ENCODE results near the gene TMEM178B. TPM values are rescaled to one million over a fixed set of nuclear protein-coding genes. Genes with fewer than 3 reads are reported as not detected.

Gene TMEM178B
- total and polyA plus RNA-seq, 2 donors (not counting 1 experiment from before 2014, with no cell fraction given): 0.28 to 0.96 TPM

DNA sequence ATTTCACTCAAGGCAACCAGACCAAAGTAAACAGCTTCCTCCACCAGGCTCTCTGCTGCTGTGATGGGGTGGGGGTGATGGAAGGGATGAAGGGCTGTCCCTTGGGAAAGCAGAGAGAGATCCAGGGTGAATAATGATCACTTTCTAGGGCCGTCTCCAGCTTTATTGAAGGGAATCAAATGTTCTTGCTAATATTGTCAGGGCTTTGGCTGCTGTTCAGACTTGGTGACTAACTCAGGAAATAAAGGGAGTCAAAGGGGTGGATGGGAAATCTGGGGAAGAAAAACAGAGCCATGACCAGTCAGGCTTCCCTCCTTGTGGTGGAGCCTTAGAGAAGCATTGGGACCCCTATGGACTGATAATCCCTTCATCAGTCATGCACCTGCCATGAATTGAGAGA is 281.2 kb downstream of the TMEM178B start:
- H3K9me3 ChIP-seq (ENCODE audit: control extremely low read depth in 1 of 3, control insufficient read depth in 2 of 3, insufficient read depth in 1 of 3, low read length in 2 of 3): peaks cover 0 to 5% (median 0%) of the 10 kb centered on the region in 3 donors
- H3K79me2 ChIP-seq (ENCODE audit: control insufficient read depth, insufficient read depth, low read length): no peaks in the 10 kb centered on the region
- no peak for TF ChIP-seq EZH2 (IDR thresholded peaks at IDR 0.05; ENCODE audit: borderline replicate concordance, insufficient read depth, low read depth, low read length, poor library complexity, severe bottlenecking)
- TF ChIP-seq, protein P1, sequence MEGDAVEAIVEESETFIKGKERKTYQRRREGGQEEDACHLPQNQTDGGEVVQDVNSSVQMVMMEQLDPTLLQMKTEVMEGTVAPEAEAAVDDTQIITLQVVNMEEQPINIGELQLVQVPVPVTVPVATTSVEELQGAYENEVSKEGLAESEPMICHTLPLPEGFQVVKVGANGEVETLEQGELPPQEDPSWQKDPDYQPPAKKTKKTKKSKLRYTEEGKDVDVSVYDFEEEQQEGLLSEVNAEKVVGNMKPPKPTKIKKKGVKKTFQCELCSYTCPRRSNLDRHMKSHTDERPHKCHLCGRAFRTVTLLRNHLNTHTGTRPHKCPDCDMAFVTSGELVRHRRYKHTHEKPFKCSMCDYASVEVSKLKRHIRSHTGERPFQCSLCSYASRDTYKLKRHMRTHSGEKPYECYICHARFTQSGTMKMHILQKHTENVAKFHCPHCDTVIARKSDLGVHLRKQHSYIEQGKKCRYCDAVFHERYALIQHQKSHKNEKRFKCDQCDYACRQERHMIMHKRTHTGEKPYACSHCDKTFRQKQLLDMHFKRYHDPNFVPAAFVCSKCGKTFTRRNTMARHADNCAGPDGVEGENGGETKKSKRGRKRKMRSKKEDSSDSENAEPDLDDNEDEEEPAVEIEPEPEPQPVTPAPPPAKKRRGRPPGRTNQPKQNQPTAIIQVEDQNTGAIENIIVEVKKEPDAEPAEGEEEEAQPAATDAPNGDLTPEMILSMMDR (IDR thresholded peaks at IDR 0.05): no peak
- H3K4me1 ChIP-seq (ENCODE audit: control insufficient read depth in 2 of 2, insufficient read depth in 2 of 2, low read length in 2 of 2): no peaks in the 10 kb centered on the region
- Mint-ChIP-seq H3K9me3 (ENCODE audit: insufficient read depth) (no peaks in the 10 kb centered on the region), H3K4me1 (no peaks in the 10 kb centered on the region), H3K27me3 (peaks cover 11% of the 10 kb centered on the region), H3K27ac (no peak overlapping the region), H3K4me3 (no peak overlapping the region)
- H3K36me3 ChIP-seq (replicated peaks in 1 of 2; ENCODE audit: control extremely low read depth in 1 of 2, control insufficient read depth in 1 of 2, extremely low read depth in 1 of 2, insufficient read depth in 2 of 2, low read length in 1 of 2): no peaks in the 10 kb centered on the region
- no peak overlapping the region for H3K9ac ChIP-seq (ENCODE audit: low read length)
- POLR2A ChIA-PET: no interaction called here
- DNase-seq (no peak), ATAC-seq (ENCODE audit: low read depth) (no peak)
- H3K4me3 ChIP-seq (ENCODE audit: control extremely low read depth in 1 of 5, extremely low read depth in 1 of 5, insufficient read depth in 1 of 5, low read depth in 2 of 5, low read length in 4 of 5): no peak overlapping the region
- H3K4me2 ChIP-seq (replicated peaks; ENCODE audit: low read depth, low read length, poor library complexity, severe bottlenecking): no peak overlapping the region
- no peaks in the 10 kb centered on the region for H3K27me3 ChIP-seq (replicated peaks in 1 of 4; ENCODE audit: control extremely low read depth in 1 of 4, control insufficient read depth in 3 of 4, insufficient read depth in 4 of 4, low read length in 3 of 4)
- H4K20me1 ChIP-seq (ENCODE audit: control insufficient read depth, insufficient read depth, low read length, poor library complexity, severe bottlenecking): no peaks in the 10 kb centered on the region
- H2AFZ ChIP-seq (ENCODE audit: insufficient read depth, low read depth, low read length, poor library complexity, severe bottlenecking): no peak overlapping the region
- 55% methylated on average over 1 of the region's 1 CpG for WGBS (ENCODE audit: insufficient coverage)
- intact Hi-C loops (cut with micrococcal nuclease): no loop called here
- CTCF ChIA-PET: no interaction called here
- no peak overlapping the region for H3K27ac ChIP-seq (ENCODE audit: low read length in 2 of 2)

DNA sequence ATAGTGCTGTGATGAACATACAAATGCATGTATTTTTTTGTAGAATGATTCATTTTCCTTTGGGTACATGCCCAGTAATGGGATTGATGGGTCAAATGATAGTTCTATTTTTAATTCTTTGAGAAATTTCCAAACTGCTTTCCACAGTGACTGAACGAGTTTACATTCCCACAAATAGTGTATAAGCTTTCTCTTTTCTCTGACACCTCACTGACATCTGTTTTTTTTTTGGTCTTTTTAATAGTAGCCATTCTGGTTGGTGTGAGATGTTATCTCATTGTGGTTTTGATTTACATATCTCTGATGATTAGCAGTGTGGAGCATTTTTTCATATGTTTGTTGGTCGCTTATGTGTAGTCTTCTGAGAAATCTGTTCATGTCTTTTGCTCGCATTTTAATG is 282.3 kb downstream of the TMEM178B start:
- Mint-ChIP-seq H3K4me3 (no peak overlapping the region), H3K27me3 (peaks cover 11% of the 10 kb centered on the region), H3K27ac (no peak overlapping the region), H3K4me1 (no peaks in the 10 kb centered on the region), H3K9me3 (ENCODE audit: insufficient read depth) (no peaks in the 10 kb centered on the region)
- Histone ChIP-seq H3K4me2 (replicated peaks; ENCODE audit: low read depth, low read length, poor library complexity, severe bottlenecking) (no peak overlapping the region), H3K9me3 (ENCODE audit: control extremely low read depth in 1 of 3, control insufficient read depth in 2 of 3, insufficient read depth in 1 of 3, low read length in 2 of 3) (peaks cover 0 to 7% (median 0%) of the 10 kb centered on the region in 3 donors), H3K27me3 (replicated peaks in 1 of 4; ENCODE audit: control extremely low read depth in 1 of 4, control insufficient read depth in 3 of 4, insufficient read depth in 4 of 4, low read length in 3 of 4) (no peaks in the 10 kb centered on the region), H2AFZ (ENCODE audit: insufficient read depth, low read depth, low read length, poor library complexity, severe bottlenecking) (no peak overlapping the region), H3K36me3 (replicated peaks in 1 of 2; ENCODE audit: control extremely low read depth in 1 of 2, control insufficient read depth in 1 of 2, extremely low read depth in 1 of 2, insufficient read depth in 2 of 2, low read length in 1 of 2) (no peaks in the 10 kb centered on the region), H3K4me1 (ENCODE audit: control insufficient read depth in 2 of 2, insufficient read depth in 2 of 2, low read length in 2 of 2) (no peaks in the 10 kb centered on the region), H3K79me2 (ENCODE audit: control insufficient read depth, insufficient read depth, low read length) (no peaks in the 10 kb centered on the region), H3K9ac (ENCODE audit: low read length) (no peak overlapping the region), H3K27ac (ENCODE audit: low read length in 2 of 2) (no peak overlapping the region), H3K4me3 (ENCODE audit: control extremely low read depth in 1 of 5, extremely low read depth in 1 of 5, insufficient read depth in 1 of 5, low read depth in 2 of 5, low read length in 4 of 5) (no peak overlapping the region), H4K20me1 (ENCODE audit: control insufficient read depth, insufficient read depth, low read length, poor library complexity, severe bottlenecking) (no peaks in the 10 kb centered on the region)
- ATAC-seq (ENCODE audit: low read depth) (no peak), DNase-seq (no peak)
- TF ChIP-seq, protein P1 (IDR thresholded peaks at IDR 0.05): no peak
- no peak for TF ChIP-seq EZH2 (IDR thresholded peaks at IDR 0.05; ENCODE audit: borderline replicate concordance, insufficient read depth, low read depth, low read length, poor library complexity, severe bottlenecking)
- POLR2A ChIA-PET: no interaction called here
- intact Hi-C loops (cut with micrococcal nuclease): no loop called here
- CTCF ChIA-PET: no interaction called here
- 70% methylated on average over 2 of the region's 3 CpGs for WGBS (ENCODE audit: insufficient coverage)

Data from B cell (primary cell).